Mucosa of descending colon (tissue), 3 donors: Measurements from ENCODE around the gene PIANP. TPM values are rescaled to one million over a fixed set of nuclear protein-coding genes. Genes with fewer than 3 reads are reported as not detected.

Experiments used
- ATAC-seq: fragments of 200-7000 bp; cut with Tn5 transposase; one replicate; pipeline ENCODE4 v1.9.1; 2020; ENCODE audit warnings: mild to moderate bottlenecking, moderate library complexity
- DNase-seq, 3 donors: peaks; one replicate each; pipeline ENCODE4 v3.0.0-alpha.2; 2020
- H3K36me3 ChIP-seq: fragments of 200-600 bp; one replicate; pipeline ENCODE4 v1.8.0; 2021; ENCODE audit warnings: low read depth, mild to moderate bottlenecking
- H3K4me1 ChIP-seq: fragments of 200-600 bp; one replicate; pipeline ENCODE4 v1.8.0; 2021; ENCODE audit warnings: low read depth, mild to moderate bottlenecking
- H3K4me3 ChIP-seq: fragments of 200-600 bp; one replicate; pipeline ENCODE4 v1.8.0; 2021; ENCODE audit warnings: mild to moderate bottlenecking
- H3K9me3 ChIP-seq: fragments of 200-600 bp; one replicate; pipeline ENCODE4 v1.8.0; 2021; ENCODE audit warnings: mild to moderate bottlenecking
- CTCF ChIP-seq: fragments of 200-600 bp; IDR thresholded peaks from one replicate; pipeline ENCODE4 v1.8.0; 2022; ENCODE audit warnings: antibody characterized with exemption, mild to moderate bottlenecking
- intact Hi-C, 2 donors: fragments of 100-400 bp; cut with DNase I in 1 of 2; cut with micrococcal nuclease in 1 of 2; formaldehyde crosslinking; loops; one replicate each; pipeline versions ENCODE4 v1.11.0 to v1.11.1; 2022; cut with DNase I, micrococcal nuclease
- total RNA-seq, 3 donors: library from RNA; stranded (reverse); fragmentation: NEBNext Ultra II Directional in 2 of 3; extraction: Animal tissue kit (Norgen Biotek cat#: 25700) in 2 of 3; gene quantifications; one replicate each; pipeline versions ENCODE4 v1.2.1 to v1.2.4, GENCODE V29; 2021 to 2023
- donor health status: DM: no; HTN: no; CAD: no; lungs with moderate emphysema.
- donor health status: DM: no; HTN: no; CAD: no.
- donor health status: DM: no; HTN: yes; CAD: no.

Gene PIANP
- total RNA-seq, 3 donors from 2014 or later: 0.53 to 2.9 TPM; not detected in 1

DNA sequence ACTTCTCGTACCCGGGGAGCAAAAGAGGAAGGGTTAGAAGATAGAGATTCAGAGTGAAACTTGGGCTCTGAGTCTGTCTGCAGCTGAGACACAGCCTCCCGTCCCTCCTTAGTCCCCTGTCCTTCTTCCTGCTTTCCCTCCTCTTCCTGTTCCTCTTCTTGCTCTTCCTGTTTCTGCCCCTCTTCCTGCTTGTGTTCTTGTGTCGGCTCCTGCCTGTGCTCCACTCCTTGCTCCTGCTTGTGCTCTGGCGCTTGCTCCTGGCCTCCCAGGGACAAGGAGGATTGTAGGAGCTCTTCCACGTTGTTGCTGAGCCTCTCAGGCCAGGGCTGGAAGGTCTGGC, 56.4 kb downstream of the PIANP start:
- H3K9me3 ChIP-seq: no peaks in the 10 kb centered on the region
- DNase-seq (peak in 2 of 3 donors; percentile 24 to 25), ATAC-seq (peak; percentile 6)
- no peak for TF ChIP-seq CTCF
- H3K4me3 ChIP-seq: no peak overlapping the region
- intact Hi-C loops: no loop called here
- peaks cover 6% of the 10 kb centered on the region for H3K4me1 ChIP-seq
- no peaks in the 10 kb centered on the region for H3K36me3 ChIP-seq

Other genes with a start within 250 kb of the PIANP start
- gene TAPBPL, start 248.8 kb downstream of the PIANP start, total RNA-seq: 100 to 1,000 TPM in 1 of 3 donors, 10 to 100 TPM in 2; 40.9 to 107 (median 72.0) TPM
- gene VAMP1, start 230.1 kb downstream of the PIANP start, total RNA-seq: 10 to 100 TPM in 1 of 3 donors, 1 to 10 TPM in 2; 3.8 to 18.7 (median 8.6) TPM
- gene MRPL51, start 207.6 kb downstream of the PIANP start, total RNA-seq: 100 to 1,000 TPM; 119 to 143 (median 136) TPM
- gene NCAPD2, start 206.7 kb downstream of the PIANP start, total RNA-seq: 10 to 100 TPM; 25.5 to 47.0 (median 26.0) TPM
- gene GAPDH, start 166.3 kb downstream of the PIANP start, total RNA-seq: 1,000 to 10,000 TPM; 1,543 to 3,034 (median 2,070) TPM
- 10 to 100 TPM in 1 of 3 donors, 1 to 10 TPM in 2; 3.6 to 22.4 (median 8.2) TPM for gene IFFO1, start 144.8 kb downstream of the PIANP start, total RNA-seq
- gene NOP2, start 132.5 kb downstream of the PIANP start, total RNA-seq: 10 to 100 TPM; 26.1 to 32.4 (median 26.6) TPM
- gene CHD4, start 93.4 kb downstream of the PIANP start, total RNA-seq: 100 to 1,000 TPM; 127 to 243 (median 149) TPM
- 10 to 100 TPM; 12.0 to 30.5 (median 22.7) TPM for gene LPAR5, start 64.9 kb downstream of the PIANP start, total RNA-seq
- gene ACRBP, start 53.4 kb downstream of the PIANP start, total RNA-seq: 1 to 10 TPM; 1.4 to 3.0 (median 2.2) TPM
- gene ING4, start 37.7 kb downstream of the PIANP start, total RNA-seq: 10 to 100 TPM; 28.9 to 46.9 (median 45.9) TPM
- gene ZNF384, start 11.4 kb downstream of the PIANP start, total RNA-seq: 10 to 100 TPM; 54.5 to 67.8 (median 64.3) TPM
- 10 to 100 TPM; 32.8 to 47.2 (median 39.2) TPM for gene COPS7A, start 23.2 kb upstream of the PIANP start, total RNA-seq
- gene MLF2, start 52.3 kb upstream of the PIANP start, total RNA-seq: 100 to 1,000 TPM; 136 to 177 (median 149) TPM
- gene PTMS, start 65.5 kb upstream of the PIANP start, total RNA-seq: 100 to 1,000 TPM; 116 to 549 (median 122) TPM
- gene LAG3, start 71.7 kb upstream of the PIANP start, total RNA-seq: 1 to 10 TPM; 1.8 to 4.7 (median 2.1) TPM
- 10 to 100 TPM in 2 of 3 donors, 1 to 10 TPM in 1; 8.9 to 16.5 (median 14.8) TPM for gene CD4, start 88.7 kb upstream of the PIANP start, total RNA-seq
- gene GPR162, start 121.0 kb upstream of the PIANP start, total RNA-seq: 10 to 100 TPM in 1 of 3 donors, 1 to 10 TPM in 2; 1.7 to 18.6 (median 3.1) TPM
- gene P3H3, start 127.6 kb upstream of the PIANP start, total RNA-seq: 10 to 100 TPM in 1 of 3 donors, 1 to 10 TPM in 2; 1.6 to 24.2 (median 5.2) TPM
- 1 to 10 TPM in 1 of 3 donors, under 1 TPM in 2; 0.38 to 5.3 (median 0.96) TPM for gene GNB3, start 140.1 kb upstream of the PIANP start, total RNA-seq
- gene CDCA3, start 150.5 kb upstream of the PIANP start, total RNA-seq: 10 to 100 TPM in 1 of 3 donors, 1 to 10 TPM in 2; 2.8 to 15.3 (median 5.2) TPM
- gene USP5, start 151.3 kb upstream of the PIANP start, total RNA-seq: 10 to 100 TPM; 65.9 to 80.7 (median 79.7) TPM
- 100 to 1,000 TPM; 408 to 766 (median 700) TPM for gene TPI1, start 166.7 kb upstream of the PIANP start, total RNA-seq
- 10 to 100 TPM in 2 of 3 donors, 1 to 10 TPM in 1; 9.7 to 11.7 (median 10.6) TPM for gene SPSB2, start 172.5 kb upstream of the PIANP start, total RNA-seq
- gene LRRC23, start 204.0 kb upstream of the PIANP start, total RNA-seq: 10 to 100 TPM in 1 of 3 donors, 1 to 10 TPM in 2; 4.7 to 11.8 (median 4.9) TPM
- 10 to 100 TPM in 1 of 3 donors, 1 to 10 TPM in 2; 4.5 to 67.3 (median 7.6) TPM for gene ENO2, start 213.8 kb upstream of the PIANP start, total RNA-seq
- 100 to 1,000 TPM in 1 of 3 donors, 10 to 100 TPM in 2; 68.5 to 208 (median 82.4) TPM for gene ATN1, start 227.1 kb upstream of the PIANP start, total RNA-seq
- not detected for gene RNU7-1, start 243.0 kb upstream of the PIANP start, total RNA-seq
- gene C12orf57, start 243.2 kb upstream of the PIANP start, total RNA-seq: 100 to 1,000 TPM; 113 to 175 (median 130) TPM